Measurements from ENCODE around the gene MCU. TPM values are rescaled to one million over a fixed set of nuclear protein-coding genes. Genes with fewer than 3 reads are reported as not detected.

Gene MCU
- total RNA-seq, 3 donors from 2014 or later (not counting 1 experiment from before 2014, with no cell fraction given), result 13.1 to 15.6 (median 14.1) TPM

DNA sequence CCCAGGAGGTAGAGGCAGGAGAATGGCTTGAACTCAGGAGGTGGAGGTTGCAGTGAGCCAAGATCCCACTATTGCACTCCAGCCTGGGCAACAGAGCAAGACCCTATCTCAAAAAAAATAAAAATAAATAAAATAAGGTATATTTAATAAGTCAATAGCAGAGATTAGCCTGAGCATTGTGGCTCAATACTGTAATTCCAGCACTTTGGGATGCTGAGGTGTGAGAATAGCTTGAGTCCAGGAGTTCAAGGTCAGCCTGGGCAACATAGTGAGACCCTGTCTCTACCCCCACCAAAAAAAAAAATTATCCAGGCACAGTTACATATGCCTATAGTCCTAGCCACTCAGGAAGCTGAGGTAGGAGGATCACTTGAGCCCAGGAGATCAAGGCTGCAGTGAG, 163.2 kb downstream of the MCU start:
- intact Hi-C loops (cut with micrococcal nuclease), result no loop called here
- no peak for ATAC-seq

DNA sequence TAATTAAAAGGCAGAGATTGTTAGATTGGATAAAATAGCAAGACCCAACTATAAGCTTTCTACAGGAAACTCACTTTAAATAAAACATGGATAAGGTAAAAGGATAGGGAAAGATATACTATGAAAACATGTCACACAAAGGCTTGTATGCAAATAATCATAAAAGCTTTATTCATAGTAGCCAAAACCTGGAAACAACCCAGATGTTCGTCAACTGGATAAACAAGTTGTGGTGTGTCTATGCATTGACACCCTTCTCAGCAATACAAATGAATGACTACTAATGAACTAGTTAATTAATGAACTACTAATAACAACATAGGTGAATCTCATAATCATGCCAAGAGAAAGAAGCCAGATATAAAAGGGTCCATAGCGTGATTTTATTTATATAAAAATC, 163.8 kb downstream of the MCU start:
- H3K4me3 ChIP-seq (ENCODE audit: low read length), result no peak overlapping the region

More for the DNA sequence above, 163.2 kb downstream of the MCU start:
- Histone ChIP-seq H3K27me3 (ENCODE audit: control insufficient read depth, insufficient read depth, low read length) (no peaks in the 10 kb centered on the region), H3K4me1 (ENCODE audit: control insufficient read depth, insufficient read depth, low read length) (no peaks in the 10 kb centered on the region), H3K4me3 (ENCODE audit: low read length) (no peak overlapping the region), H3K9me3 (ENCODE audit: control insufficient read depth, insufficient read depth, low read length) (no peaks in the 10 kb centered on the region), H3K27ac (ENCODE audit: low read length) (no peak overlapping the region), H3K36me3 (ENCODE audit: control insufficient read depth, insufficient read depth, low read length) (peaks cover 3% of the 10 kb centered on the region)
- TF ChIP-seq, protein P1, sequence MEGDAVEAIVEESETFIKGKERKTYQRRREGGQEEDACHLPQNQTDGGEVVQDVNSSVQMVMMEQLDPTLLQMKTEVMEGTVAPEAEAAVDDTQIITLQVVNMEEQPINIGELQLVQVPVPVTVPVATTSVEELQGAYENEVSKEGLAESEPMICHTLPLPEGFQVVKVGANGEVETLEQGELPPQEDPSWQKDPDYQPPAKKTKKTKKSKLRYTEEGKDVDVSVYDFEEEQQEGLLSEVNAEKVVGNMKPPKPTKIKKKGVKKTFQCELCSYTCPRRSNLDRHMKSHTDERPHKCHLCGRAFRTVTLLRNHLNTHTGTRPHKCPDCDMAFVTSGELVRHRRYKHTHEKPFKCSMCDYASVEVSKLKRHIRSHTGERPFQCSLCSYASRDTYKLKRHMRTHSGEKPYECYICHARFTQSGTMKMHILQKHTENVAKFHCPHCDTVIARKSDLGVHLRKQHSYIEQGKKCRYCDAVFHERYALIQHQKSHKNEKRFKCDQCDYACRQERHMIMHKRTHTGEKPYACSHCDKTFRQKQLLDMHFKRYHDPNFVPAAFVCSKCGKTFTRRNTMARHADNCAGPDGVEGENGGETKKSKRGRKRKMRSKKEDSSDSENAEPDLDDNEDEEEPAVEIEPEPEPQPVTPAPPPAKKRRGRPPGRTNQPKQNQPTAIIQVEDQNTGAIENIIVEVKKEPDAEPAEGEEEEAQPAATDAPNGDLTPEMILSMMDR (IDR thresholded peaks at IDR 0.05), result no peak
- H3K27me3 Mint-ChIP-seq (ENCODE audit: low read depth in 2 of 2), result no peaks in the 10 kb centered on the region
- DNase-seq, result no peak
- no peaks in the 10 kb centered on the region for H3K36me3 Mint-ChIP-seq
- H3K4me3 Mint-ChIP-seq, result no peak overlapping the region
- H3K9me3 Mint-ChIP-seq, result no peaks in the 10 kb centered on the region
- no peak overlapping the region for H3K27ac Mint-ChIP-seq
- no peaks in the 10 kb centered on the region for H3K4me1 Mint-ChIP-seq

DNA sequence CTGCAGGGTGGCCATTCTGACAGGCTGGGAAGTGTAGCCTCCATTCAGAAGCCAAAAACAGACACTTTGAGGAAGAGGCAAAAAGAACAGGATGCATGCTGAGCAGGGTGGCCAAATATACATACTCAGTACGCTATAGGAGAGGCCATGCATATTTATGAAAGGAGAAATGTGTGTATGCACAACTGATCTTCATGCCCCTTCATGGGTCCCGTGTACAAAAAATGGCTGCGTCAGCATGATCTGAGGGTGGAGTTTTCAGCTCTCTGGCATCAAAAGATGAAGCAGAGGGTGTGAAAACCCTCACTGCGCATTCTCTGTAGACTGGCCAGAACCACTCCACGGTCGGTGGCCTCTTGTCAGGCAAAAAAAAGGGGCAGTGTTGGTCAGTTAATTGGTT, 166.1 kb downstream of the MCU start:
- no peak for ATAC-seq
- 93% methylated on average over 6 of the region's 6 CpGs for WGBS (ENCODE audit: insufficient coverage)
- Mint-ChIP-seq H3K4me1 (no peaks in the 10 kb centered on the region), H3K9me3 (no peaks in the 10 kb centered on the region), H3K36me3 (no peaks in the 10 kb centered on the region), H3K27ac (no peak overlapping the region), H3K27me3 (ENCODE audit: low read depth in 2 of 2) (no peaks in the 10 kb centered on the region), H3K4me3 (no peak overlapping the region)
- H3K27ac ChIP-seq (ENCODE audit: low read length), result no peak overlapping the region
- no peak for DNase-seq
- H3K36me3 ChIP-seq (ENCODE audit: control insufficient read depth, insufficient read depth, low read length), result peaks cover 6% of the 10 kb centered on the region
- no peak overlapping the region for H3K4me3 ChIP-seq (ENCODE audit: low read length)
- TF ChIP-seq, protein P1 (IDR thresholded peaks at IDR 0.05), result no peak
- no peaks in the 10 kb centered on the region for H3K27me3 ChIP-seq (ENCODE audit: control insufficient read depth, insufficient read depth, low read length)
- H3K9me3 ChIP-seq (ENCODE audit: control insufficient read depth, insufficient read depth, low read length), result no peaks in the 10 kb centered on the region
- H3K4me1 ChIP-seq (ENCODE audit: control insufficient read depth, insufficient read depth, low read length), result no peaks in the 10 kb centered on the region
- intact Hi-C loops (cut with micrococcal nuclease), result no loop called here

More for the DNA sequence above, 163.8 kb downstream of the MCU start:
- TF ChIP-seq, protein P1 (IDR thresholded peaks at IDR 0.05), result no peak
- Histone ChIP-seq H3K36me3 (ENCODE audit: control insufficient read depth, insufficient read depth, low read length) (peaks cover 6% of the 10 kb centered on the region), H3K9me3 (ENCODE audit: control insufficient read depth, insufficient read depth, low read length) (no peaks in the 10 kb centered on the region), H3K27ac (ENCODE audit: low read length) (no peak overlapping the region), H3K4me1 (ENCODE audit: control insufficient read depth, insufficient read depth, low read length) (no peaks in the 10 kb centered on the region), H3K27me3 (ENCODE audit: control insufficient read depth, insufficient read depth, low read length) (no peaks in the 10 kb centered on the region)
- no peaks in the 10 kb centered on the region for H3K27me3 Mint-ChIP-seq (ENCODE audit: low read depth in 2 of 2)
- ATAC-seq (no peak), DNase-seq (no peak)
- H3K36me3 Mint-ChIP-seq, result no peaks in the 10 kb centered on the region
- no peak overlapping the region for H3K27ac Mint-ChIP-seq
- 100% methylated on average over 1 of the region's 2 CpGs for WGBS (ENCODE audit: insufficient coverage)
- H3K9me3 Mint-ChIP-seq, result no peaks in the 10 kb centered on the region
- no peaks in the 10 kb centered on the region for H3K4me1 Mint-ChIP-seq
- intact Hi-C loops (cut with micrococcal nuclease), result no loop called here
- no peak overlapping the region for H3K4me3 Mint-ChIP-seq

DNA sequence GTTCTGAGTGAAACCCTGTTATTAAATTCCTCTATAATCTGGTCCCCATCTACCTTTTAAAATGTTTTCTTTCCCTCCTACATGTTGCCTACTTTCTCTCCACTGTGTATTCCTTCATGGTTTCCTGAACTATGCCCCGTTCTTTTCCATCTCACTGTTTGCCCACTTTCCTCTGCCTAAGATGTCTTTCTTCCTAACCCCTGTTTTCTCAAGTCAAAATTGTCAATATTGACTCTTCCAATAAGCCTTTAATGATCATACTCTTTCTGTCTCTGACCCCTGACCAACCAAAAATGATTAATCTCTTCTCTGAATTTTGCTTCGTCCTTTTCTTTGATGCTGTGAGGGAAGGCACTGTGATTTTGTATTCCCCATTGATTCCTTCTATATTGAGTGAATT, 171.0 kb downstream of the MCU start:
- Histone ChIP-seq H3K27ac (ENCODE audit: low read length) (no peak overlapping the region), H3K4me1 (ENCODE audit: control insufficient read depth, insufficient read depth, low read length) (no peaks in the 10 kb centered on the region), H3K9me3 (ENCODE audit: control insufficient read depth, insufficient read depth, low read length) (no peaks in the 10 kb centered on the region), H3K36me3 (ENCODE audit: control insufficient read depth, insufficient read depth, low read length) (peaks cover 6% of the 10 kb centered on the region), H3K4me3 (ENCODE audit: low read length) (no peak overlapping the region), H3K27me3 (ENCODE audit: control insufficient read depth, insufficient read depth, low read length) (no peaks in the 10 kb centered on the region)
- 81% methylated on average over 1 of the region's 2 CpGs for WGBS (ENCODE audit: insufficient coverage)
- no peak for DNase-seq
- H3K4me3 Mint-ChIP-seq, result no peak overlapping the region
- no peaks in the 10 kb centered on the region for H3K27me3 Mint-ChIP-seq (ENCODE audit: low read depth in 2 of 2)
- no peaks in the 10 kb centered on the region for H3K9me3 Mint-ChIP-seq
- no peaks in the 10 kb centered on the region for H3K36me3 Mint-ChIP-seq
- TF ChIP-seq, protein P1 (IDR thresholded peaks at IDR 0.05), result no peak
- H3K27ac Mint-ChIP-seq, result no peak overlapping the region
- H3K4me1 Mint-ChIP-seq, result no peaks in the 10 kb centered on the region
- ATAC-seq, result no peak
- intact Hi-C loops (cut with micrococcal nuclease), result no loop called here

Data from natural killer cell (primary cell).